HG03064 (cell line): Measurements from ENCODE around the gene ARHGEF38.
A peak's percentile ranks its signal among the peaks of the same experiment; 100 is the strongest.
"Not testable (repeated sequence)": the region's sequence is repeated elsewhere in the genome, so short reads cannot be mapped to it uniquely, and the experiment has no call there.

Source experiments
- ATAC-seq: cut with Tn5 transposase; IDR thresholded peaks from one replicate; pipeline ENCODE4 v1.9.1; 2021; ENCODE audit warnings: low read depth; ENCODE audit not compliant: unreplicated experiment

The ARHGEF38 gene

GRCh38 chr4:105607876-105608275 lies 55.5 kb downstream of the ARHGEF38 start:
- no peak for ATAC-seq

- not testable (repeated sequence) for ATAC-seq
Measured at GRCh38 chr4:105609819-105610218, 57.4 kb downstream of the ARHGEF38 start.

- ATAC-seq, result no peak
Measured at GRCh38 chr4:105613306-105613705, 60.9 kb downstream of the ARHGEF38 start.

GRCh38 chr4:105619188-105619931 lies 66.9 kb downstream of the ARHGEF38 start:
- ATAC-seq, result no peak

- ATAC-seq, result no peak
Measured at GRCh38 chr4:105620640-105621323, 68.4 kb downstream of the ARHGEF38 start.

- no peak for ATAC-seq
Measured at GRCh38 chr4:105622269-105622668, 69.8 kb downstream of the ARHGEF38 start.

- ATAC-seq, result no peak
Measured at GRCh38 chr4:105623099-105623498, 70.7 kb downstream of the ARHGEF38 start.

- no peak for ATAC-seq
Measured at GRCh38 chr4:105624530-105624929, 72.1 kb downstream of the ARHGEF38 start.

GRCh38 chr4:105625214-105625613 lies 72.8 kb downstream of the ARHGEF38 start:
- ATAC-seq, result no peak

GRCh38 chr4:105626846-105627245 lies 74.4 kb downstream of the ARHGEF38 start:
- no peak for ATAC-seq

- ATAC-seq, result no peak
Measured at GRCh38 chr4:105627620-105628019, 75.2 kb downstream of the ARHGEF38 start.

GRCh38 chr4:105630670-105631655 lies 78.5 kb downstream of the ARHGEF38 start:
- no peak for ATAC-seq

- no peak for ATAC-seq
Measured at GRCh38 chr4:105631818-105632400, 79.5 kb downstream of the ARHGEF38 start.

GRCh38 chr4:105632599-105632998 lies 80.2 kb downstream of the ARHGEF38 start:
- no peak for ATAC-seq

GRCh38 chr4:105633241-105633640 lies 80.8 kb downstream of the ARHGEF38 start:
- ATAC-seq, result no peak

- ATAC-seq, result no peak
Measured at GRCh38 chr4:105634402-105635080, 82.1 kb downstream of the ARHGEF38 start.

GRCh38 chr4:105637408-105638176 lies 85.2 kb downstream of the ARHGEF38 start:
- peak; percentile 69 for ATAC-seq

GRCh38 chr4:105641845-105642244 lies 89.4 kb downstream of the ARHGEF38 start:
- ATAC-seq, result no peak

GRCh38 chr4:105644257-105644656 lies 91.8 kb downstream of the ARHGEF38 start:
- ATAC-seq, result no peak
